ENCODE results near the gene STARD13.

- TF ChIP-seq CTCF (IDR thresholded peaks at IDR 0.05) = no peak
- no peak for TF ChIP-seq POLR2AphosphoS5 (IDR thresholded peaks at IDR 0.05)
- TF ChIP-seq EP300 (IDR thresholded peaks at IDR 0.05) = no peak
- TF ChIP-seq POLR2A (IDR thresholded peaks at IDR 0.05) = no peak
Observed at GRCh38 chr13:33278913-33279312, 6.6 kb downstream of the STARD13 start.
